Activated naive CD4-positive, alpha-beta T cell treated with Interleukin-2 at 50 U/mL for 16 hours (primary cell): ENCODE data around the gene XPO6.
A peak's percentile ranks its signal among the peaks of the same experiment; 100 is the strongest.
"Not testable (repeated sequence)": the region's sequence is repeated elsewhere in the genome, so short reads cannot be mapped to it uniquely, and the experiment has no call there.

ENCODE experiments used
- DNase-seq: peaks from one replicate; pipeline ENCODE4 v3.0.0-alpha.2; 2020

Gene XPO6

DNA sequence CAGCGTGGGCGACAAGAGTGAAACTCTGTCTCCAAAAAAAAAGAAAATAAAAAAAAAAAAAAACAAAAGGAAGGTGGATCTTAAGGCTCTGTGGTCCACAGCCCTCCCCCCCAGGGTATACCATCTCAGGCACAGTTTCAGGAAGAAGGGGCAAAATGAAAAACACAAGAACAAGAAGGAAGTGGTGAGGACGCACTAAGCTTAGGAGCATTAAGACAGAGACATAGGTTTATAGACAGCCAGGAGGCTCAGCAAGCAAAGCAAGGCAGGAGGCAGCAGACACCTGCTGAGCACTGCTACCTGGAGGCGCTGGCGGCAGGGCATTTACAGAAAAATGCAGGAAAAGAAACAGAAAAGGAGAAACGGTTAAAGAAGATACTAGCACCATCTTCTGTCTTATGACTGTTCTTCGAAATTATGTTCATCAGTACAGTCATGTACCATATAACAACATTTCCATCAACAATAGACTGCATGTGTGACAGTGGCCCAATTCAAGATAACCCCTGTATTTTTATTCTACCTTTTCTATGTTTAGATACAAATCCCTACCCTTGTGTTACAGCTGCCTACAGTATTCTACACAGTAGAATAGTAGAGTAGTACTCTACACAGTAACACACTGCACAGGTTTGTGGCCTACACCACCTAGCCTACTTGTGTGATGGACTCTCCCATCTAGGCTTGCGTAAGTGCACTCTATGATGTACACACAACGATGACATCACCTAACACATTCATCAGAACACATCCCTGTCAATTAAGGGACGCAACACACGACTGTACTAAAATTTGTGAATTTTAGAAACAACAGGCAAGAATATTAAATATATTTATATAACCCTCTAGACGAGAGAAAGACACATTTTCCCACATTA, 62.5 kb downstream of the XPO6 start:
- DNase-seq: no peak

GRCh38 chr16:28146536-28146935, 65.2 kb downstream of the XPO6 start:
- DNase-seq: no peak

DNA sequence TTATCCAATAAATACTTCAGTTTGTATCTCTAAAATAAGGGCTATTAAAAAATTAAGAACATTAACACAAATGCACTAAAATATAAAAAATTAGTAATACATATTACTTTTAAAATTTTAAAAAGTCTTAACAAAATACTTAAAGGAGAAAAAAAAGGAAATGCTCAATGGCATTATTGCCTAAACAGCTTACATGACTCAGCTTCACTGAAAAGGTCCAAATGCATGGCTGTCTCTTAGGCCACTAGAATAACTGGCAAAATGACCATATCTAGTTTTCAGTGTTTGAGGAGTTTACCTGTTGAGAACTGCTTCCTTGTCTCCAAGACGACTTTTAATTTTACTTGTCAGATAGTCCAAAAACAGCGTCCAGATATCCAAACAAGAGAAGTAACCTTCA, 66.0 kb downstream of the XPO6 start:
- DNase-seq: no peak

DNA sequence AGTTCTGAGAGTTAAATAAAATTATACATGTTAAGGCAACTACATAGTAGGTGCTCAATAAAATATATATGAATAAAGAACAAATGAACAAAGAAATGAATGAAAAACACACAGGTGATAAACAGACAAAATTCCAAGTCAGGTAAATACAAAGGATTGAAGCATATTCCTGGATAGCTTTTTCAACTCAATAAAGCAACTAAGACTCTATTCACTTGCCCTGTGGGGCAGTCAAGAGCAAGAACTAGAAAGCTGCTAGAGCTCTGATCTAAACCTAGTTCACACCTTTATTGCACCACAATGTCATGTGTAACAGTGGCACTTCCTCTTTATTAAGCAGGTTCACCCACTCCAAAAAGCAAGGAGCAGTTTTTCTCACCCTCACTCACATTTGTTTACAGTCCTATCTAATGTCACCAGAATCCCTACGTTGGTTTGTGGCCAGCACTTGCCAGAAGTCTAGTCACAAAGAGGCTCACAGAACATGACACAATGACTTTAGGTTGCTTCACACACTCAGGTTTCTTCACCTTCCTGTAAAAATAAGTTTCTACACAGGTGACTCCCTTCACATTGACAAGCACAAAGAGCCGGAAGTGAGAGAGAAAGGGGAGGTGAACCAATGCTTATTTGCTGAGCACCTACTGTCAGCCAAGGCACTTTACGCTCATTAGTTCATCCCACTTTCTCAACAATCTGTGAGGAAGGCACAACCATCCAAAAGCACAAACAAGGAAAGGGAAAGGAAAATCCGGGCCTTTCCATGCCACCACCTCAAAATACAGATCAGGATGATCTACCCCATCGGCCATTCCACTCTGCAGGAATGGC, 70.8 kb downstream of the XPO6 start:
- peak; percentile 56 for DNase-seq

GRCh38 chr16:28139530-28139929, 72.2 kb downstream of the XPO6 start:
- DNase-seq: no peak

DNA sequence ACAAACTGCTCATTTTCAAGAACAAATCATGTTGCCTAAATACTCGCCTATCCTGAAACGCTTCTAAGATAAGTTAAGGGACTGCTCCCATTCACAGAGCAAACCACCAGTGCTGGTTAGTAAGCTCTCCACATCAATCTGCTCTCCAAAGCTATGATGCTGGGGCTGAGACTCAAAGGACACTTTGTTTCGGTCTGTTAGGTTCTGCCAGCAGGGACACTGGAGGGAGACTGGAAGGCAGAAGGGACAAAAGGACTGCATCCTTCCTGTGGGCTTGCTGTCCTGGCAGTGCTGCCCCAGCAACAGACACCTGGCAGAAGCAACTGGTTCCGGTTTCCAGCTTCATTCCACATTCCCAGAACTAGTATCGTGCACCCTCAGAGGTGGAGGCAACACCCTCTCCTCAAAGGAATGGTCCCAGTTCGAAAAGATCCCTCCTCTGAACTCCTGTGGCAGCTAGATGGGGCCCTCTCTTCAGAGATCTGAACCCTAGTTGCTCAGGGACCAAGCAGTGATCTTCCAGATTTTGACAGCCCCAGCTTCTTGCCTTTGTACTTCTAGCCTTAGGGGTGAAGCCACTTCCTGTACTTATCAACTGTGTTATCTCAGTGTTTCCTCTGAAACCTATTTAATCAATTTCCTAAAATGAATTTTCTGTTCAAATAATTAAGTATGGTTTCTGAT, 74.9 kb downstream of the XPO6 start:
- DNase-seq: peak; percentile 21

DNA sequence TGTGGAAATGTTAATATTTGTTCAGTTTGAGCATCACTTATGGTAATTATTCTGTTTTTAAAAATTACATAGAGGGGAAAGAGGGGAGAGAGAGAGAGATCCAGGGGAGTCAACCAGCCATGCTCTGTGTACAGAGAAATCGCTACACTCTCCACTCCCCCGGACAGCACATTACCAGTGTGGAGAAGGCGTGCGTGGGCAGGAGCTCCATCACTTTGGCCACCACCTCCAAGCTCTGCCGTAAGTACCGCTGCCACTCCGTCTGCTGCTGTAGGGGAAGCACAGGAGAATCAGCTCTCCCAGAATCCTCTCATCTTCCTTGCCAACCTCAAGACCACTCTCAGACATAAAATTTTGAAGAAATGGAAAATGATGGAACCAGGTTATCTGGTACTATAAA, 78.1 kb downstream of the XPO6 start:
- no peak for DNase-seq

DNA sequence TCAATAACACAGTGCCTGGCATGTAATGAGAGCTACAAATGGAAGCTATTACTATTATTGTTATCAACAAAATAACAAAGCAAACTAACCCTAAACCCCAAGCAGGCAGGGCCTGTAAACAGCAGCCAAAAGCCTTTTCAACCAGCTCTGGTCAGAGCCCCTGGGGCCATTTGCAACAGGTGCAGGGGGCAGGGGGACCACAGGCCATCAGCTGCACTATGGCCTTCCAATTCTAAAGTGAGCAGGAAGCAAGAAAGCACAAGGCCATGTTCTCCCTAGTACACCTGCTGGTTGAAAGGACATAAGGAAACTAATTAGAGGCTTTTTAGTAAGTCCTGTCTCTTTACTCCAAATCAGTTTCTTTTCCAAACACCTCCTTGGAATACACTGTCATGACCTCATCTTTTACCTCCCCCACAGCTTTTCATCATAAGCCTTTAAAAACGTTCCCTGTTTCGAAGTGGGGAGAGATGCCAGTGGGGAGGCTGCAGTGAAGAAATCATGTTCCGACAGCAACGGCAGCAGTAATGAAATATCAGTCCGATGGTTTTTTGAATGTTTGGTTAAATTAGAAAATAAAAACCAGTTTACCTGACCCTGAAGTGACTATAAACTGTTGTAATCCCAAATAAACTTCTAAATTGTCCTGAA, 79.9 kb downstream of the XPO6 start:
- DNase-seq: no peak

GRCh38 chr16:28131181-28131580, 80.6 kb downstream of the XPO6 start:
- DNase-seq: no peak

DNA sequence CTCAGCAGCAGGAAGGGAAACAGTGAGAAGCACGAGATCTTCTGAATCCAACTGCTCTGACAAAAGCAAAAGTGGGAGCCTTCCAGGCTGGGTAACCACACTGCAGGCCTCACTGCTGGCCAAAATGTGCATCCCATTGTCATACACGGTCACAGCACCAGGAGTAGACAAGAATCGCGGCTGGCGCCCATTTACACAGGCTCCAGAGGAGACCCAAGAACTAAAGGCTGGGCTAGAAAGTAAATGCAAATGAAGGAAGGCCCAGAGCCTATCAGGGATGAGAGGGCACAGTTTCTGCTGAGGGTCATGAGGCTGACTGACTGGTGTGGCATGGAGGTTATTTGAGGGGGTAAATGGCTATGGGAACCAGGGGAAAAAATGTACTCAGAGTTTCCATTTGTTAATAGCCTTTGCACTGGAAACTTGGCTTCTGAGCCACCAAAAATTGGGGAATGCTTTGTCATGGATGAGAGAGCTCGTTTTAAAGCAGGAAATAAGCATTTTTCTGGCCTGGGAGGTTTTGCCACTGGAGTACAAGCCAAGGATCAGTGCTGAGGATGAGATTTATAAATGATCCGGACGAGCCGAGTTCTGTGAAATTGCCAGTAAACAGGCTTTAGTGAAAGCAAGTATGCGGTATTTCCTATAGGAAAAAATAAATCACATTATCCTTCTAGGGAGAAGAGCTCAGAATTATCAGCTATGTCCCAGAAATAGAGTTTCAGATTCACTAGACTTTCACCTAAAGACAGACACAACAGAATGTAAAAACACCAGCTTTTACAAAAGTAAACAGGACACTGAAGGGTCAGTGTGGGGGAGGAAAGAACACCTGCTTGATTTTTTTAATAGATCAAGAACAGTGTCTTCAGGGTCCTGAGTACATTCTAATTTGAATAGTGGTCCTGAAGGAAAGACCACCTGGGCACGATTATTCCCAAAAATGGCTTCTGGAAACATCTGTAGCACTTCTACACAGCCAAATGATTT, 81.4 kb downstream of the XPO6 start:
- DNase-seq: no peak

DNA sequence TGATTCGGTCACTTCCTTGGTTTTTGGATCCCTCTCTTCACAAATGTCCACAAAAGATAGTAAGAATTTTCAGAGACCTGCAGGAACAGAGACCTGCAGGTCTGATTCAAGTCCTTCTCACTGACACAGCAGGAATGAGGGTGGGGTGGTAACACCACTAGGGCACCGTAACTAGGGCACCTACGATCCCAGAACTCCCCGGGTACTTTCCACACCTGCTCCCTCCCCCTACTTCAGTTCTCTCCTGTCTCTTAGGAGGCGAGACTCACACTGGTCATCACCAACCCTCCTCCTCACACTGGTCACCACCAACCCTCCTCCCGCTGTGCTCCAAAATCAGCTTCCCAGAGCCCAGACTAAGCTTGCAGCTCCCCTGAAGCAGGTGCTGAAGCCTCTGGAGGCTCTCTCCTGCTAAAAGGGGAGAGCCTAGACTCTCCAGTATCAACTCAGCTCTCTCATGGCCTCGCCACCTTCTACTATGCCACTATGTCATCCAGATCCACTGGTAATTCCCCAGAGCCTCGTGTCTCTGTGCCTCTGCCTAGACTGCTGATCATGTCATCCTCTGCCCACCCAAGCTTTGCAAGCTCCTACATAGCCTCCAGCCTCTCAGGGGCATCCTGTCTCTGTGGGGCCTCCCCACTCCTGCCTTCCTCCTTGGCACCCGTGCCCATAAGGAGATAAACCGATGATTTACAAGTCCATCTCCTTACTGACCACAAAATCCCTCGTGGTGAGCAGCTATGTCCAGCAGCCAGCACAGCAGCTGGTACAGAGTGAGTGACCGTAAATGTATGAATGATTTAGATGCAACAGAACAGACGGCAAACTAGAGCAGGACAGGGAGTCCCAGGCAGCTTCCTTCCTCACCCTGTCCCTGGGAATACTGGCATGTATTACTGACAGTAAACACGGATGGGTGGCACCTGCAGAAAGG, 84.8 kb downstream of the XPO6 start:
- no peak for DNase-seq

DNA sequence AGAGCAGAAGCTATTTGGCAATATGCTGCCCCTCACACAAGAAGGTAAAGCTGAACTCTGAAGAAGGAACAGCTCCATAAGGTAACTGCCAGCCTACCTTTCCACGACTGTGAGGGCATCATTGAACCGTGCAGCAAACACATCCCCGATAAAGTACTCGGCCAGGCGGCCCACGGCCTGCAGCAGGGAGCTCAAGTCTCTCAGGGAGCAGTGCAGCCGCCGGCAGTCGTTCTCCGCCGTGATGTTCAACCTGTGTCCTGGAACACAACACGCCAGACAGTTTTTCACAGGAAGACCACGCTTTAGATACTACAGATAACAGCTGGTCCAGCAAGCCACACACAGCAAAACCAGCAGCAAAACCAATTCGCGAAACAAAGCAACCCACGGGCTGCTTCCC, 86.2 kb downstream of the XPO6 start:
- no peak for DNase-seq

- DNase-seq: no peak
Observed at GRCh38 chr16:28121527-28121926, 90.2 kb downstream of the XPO6 start.

GRCh38 chr16:28120754-28121153, 91.0 kb downstream of the XPO6 start:
- no peak for DNase-seq

- no peak for DNase-seq
Observed at GRCh38 chr16:28118637-28119036, 93.1 kb downstream of the XPO6 start.

GRCh38 chr16:28117168-28117565, 94.6 kb downstream of the XPO6 start:
- DNase-seq: no peak

GRCh38 chr16:28115866-28116265, 95.9 kb downstream of the XPO6 start:
- not testable (repeated sequence) for DNase-seq

DNA sequence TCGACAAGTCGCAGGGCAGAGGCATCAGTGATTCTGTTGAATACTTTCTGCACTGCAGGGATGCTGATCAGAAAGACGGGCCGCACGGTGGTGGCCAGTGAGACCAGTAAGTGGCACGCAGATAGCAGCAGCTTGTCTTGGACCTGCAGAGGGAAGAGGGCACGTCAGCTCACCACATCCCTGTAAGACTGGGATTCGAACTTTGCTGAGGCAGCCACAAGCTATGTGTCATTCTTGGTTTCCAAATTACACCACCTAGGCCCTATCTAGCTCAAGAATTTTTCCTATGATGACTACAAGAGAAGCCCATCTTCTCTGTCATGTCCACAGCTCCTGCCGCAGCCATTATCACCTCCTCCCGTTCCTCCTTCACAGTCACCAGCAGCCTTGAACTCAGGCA, 98.9 kb downstream of the XPO6 start:
- no peak for DNase-seq

GRCh38 chr16:28110977-28111376, 100.8 kb downstream of the XPO6 start:
- DNase-seq: no peak

- DNase-seq: no peak
Observed at GRCh38 chr16:28110479-28110878, 101.3 kb downstream of the XPO6 start.

- DNase-seq: no peak
Observed at GRCh38 chr16:28110074-28110473, 101.7 kb downstream of the XPO6 start.
